Activated CD4-positive, alpha-beta memory T cell treated with anti-CD3 and anti-CD28 coated beads for 36 hours (primary cell): ENCODE results near the gene ZIC2. TPM values are rescaled to one million over a fixed set of nuclear protein-coding genes. Genes with fewer than 3 reads are reported as not detected.

Experiments
- CTCF ChIA-PET: fragments of 350-600 bp; sonication (Branson Sonifier 250); formaldehyde crosslinking; loops from one replicate; lab custom pipeline; 2021; ENCODE audit warnings: antibody characterized with exemption, inconsistent platforms; lab: Charles Lee
- POLR2A ChIA-PET: fragments of 350-600 bp; sonication (Branson Sonifier 250); formaldehyde crosslinking; loops from one replicate; lab custom pipeline; 2021; ENCODE audit warnings: antibody characterized with exemption; lab: Charles Lee
- DNase-seq: peaks from one replicate; pipeline ENCODE4 v3.0.0-alpha.2; 2020
- H3K27ac Mint-ChIP-seq: one replicate; pipeline ENCODE4 v1.8.0; 2021; ENCODE audit warnings: mixed read lengths
- H3K27me3 Mint-ChIP-seq: one replicate; pipeline ENCODE4 v1.8.0; 2021; ENCODE audit warnings: mixed read lengths
- H3K36me3 Mint-ChIP-seq: one replicate; pipeline ENCODE4 v1.8.0; 2021; ENCODE audit warnings: mixed read lengths
- H3K4me1 Mint-ChIP-seq: one replicate; pipeline ENCODE4 v1.8.0; 2021; ENCODE audit warnings: low read depth, mixed read lengths
- H3K4me3 Mint-ChIP-seq: one replicate; pipeline ENCODE4 v1.8.0; 2021; ENCODE audit warnings: mild to moderate bottlenecking, mixed read lengths
- H3K9me3 Mint-ChIP-seq: one replicate; pipeline ENCODE4 v1.8.0; 2021; ENCODE audit warnings: mixed read lengths
- intact Hi-C: fragments of 100-400 bp; cut with micrococcal nuclease; formaldehyde crosslinking; loops from one replicate; pipeline ENCODE4 v1.15.1; 2023
- total RNA-seq, 2 experiments: library from RNA; stranded (reverse); gene quantifications; one replicate each; pipeline ENCODE4 v1.2.3, GENCODE V29; 2021

ZIC2 gene
- total RNA-seq, 2 experiments from 2014 or later = not detected

- intact Hi-C loops = no loop called here
- H3K36me3 Mint-ChIP-seq = peaks cover 3% of the 10 kb centered on the region
- ChIA-PET POLR2A (no interaction called here), CTCF (interaction anchor here (1.2 kb wide), 1 partner anchor 527 kb away, joined by 4 read pairs; no protein-coding TSS in a partner anchor)
- H3K4me1 Mint-ChIP-seq = peaks cover 18% of the 10 kb centered on the region
- no peak for DNase-seq
- no peak overlapping the region for H3K27ac Mint-ChIP-seq
- no peaks in the 10 kb centered on the region for H3K9me3 Mint-ChIP-seq
- H3K4me3 Mint-ChIP-seq = no peak overlapping the region
- peaks cover 85% of the 10 kb centered on the region for H3K27me3 Mint-ChIP-seq
These were observed 10.5 kb downstream of the ZIC2 start for GRCh38 chr13:99991828-99992775.

- Mint-ChIP-seq H3K27me3 (peaks cover 79% of the 10 kb centered on the region), H3K36me3 (peaks cover 3% of the 10 kb centered on the region), H3K27ac (no peak overlapping the region), H3K4me1 (peaks cover 18% of the 10 kb centered on the region), H3K4me3 (no peak overlapping the region), H3K9me3 (no peaks in the 10 kb centered on the region)
- intact Hi-C loops = no loop called here
- CTCF ChIA-PET = interaction anchor here (0.7 to 1.2 kb wide), 2 partner anchors 527 to 549 kb away, joined by 4 to 6 read pairs; no protein-coding TSS in a partner anchor
- POLR2A ChIA-PET = no interaction called here
- no peak for DNase-seq
These were observed 11.4 kb downstream of the ZIC2 start for GRCh38 chr13:99992949-99993351.

DNA sequence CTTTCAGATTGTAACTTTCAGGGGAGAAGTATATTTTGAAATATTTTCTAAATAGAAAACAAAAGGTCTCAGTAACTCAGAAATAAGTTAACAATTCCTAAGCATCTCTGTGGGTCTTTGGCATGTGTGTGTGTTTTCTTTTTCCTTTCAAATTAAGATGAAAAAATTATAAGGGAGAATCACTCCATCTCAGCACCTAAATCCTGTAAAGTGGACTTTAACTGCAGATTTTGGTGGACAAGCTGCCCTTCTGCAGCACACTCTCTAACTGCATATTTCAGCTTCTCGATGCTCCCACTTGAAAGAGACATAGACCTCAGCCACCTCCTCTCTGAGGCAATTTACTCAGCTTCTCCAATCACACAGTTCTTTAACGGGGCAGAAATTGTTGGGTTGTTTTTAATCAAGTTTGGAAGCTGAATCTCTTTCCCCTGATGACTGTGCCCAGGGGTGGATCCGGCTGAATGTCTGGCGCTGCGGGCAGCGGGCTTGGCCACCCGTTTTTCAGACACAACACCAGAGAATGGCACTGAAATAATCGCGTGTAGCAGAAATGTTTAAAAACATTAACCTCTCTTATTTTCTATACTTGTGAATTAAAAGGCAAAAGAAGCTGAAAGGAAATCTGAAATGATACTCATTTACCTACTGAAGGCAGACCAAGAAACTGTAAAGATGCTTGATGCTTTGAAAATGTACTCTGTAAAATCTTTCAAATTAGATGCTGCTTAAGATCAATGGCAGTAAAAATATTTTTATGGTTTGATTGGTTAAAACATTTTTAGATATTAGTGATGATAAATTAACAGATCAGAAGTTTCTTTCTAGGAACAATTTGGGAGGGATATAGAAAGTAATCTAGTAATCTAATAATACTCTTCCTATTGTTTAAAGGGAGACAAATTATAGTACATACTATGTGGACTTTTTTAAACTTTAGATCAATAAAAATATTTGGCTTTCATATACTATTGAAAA lies 12.4 kb downstream of the ZIC2 start:
- peaks cover 5% of the 10 kb centered on the region for H3K36me3 Mint-ChIP-seq
- CTCF ChIA-PET = no interaction called here
- H3K27ac Mint-ChIP-seq = no peak overlapping the region
- POLR2A ChIA-PET = no interaction called here
- DNase-seq = no peak
- intact Hi-C loops = loop anchor here (2.0 kb wide), 1 partner anchor 15 kb away; no protein-coding TSS in a partner anchor
- peaks cover 17% of the 10 kb centered on the region for H3K4me1 Mint-ChIP-seq
- H3K4me3 Mint-ChIP-seq = no peak overlapping the region
- peaks cover 81% of the 10 kb centered on the region for H3K27me3 Mint-ChIP-seq
- no peaks in the 10 kb centered on the region for H3K9me3 Mint-ChIP-seq

DNA sequence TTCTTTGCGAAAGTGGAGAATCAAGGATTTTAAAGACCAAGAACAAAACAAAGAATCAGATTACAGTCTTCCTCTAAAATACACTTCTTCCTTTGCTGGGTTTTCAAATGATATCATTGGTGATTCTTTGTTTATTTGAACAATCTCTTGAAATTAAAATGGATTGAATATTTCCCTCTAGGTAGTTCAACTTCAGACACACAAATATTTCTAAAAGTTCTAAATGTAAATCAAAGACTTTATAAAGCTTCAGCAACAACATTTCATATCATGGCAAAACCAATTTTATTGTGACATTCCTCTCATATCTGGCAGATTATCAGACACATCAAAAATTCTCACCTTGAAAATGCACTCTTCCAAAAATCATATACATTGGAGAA lies 13.0 kb downstream of the ZIC2 start:
- no peak for DNase-seq
- H3K9me3 Mint-ChIP-seq = no peaks in the 10 kb centered on the region
- POLR2A ChIA-PET = no interaction called here

DNA sequence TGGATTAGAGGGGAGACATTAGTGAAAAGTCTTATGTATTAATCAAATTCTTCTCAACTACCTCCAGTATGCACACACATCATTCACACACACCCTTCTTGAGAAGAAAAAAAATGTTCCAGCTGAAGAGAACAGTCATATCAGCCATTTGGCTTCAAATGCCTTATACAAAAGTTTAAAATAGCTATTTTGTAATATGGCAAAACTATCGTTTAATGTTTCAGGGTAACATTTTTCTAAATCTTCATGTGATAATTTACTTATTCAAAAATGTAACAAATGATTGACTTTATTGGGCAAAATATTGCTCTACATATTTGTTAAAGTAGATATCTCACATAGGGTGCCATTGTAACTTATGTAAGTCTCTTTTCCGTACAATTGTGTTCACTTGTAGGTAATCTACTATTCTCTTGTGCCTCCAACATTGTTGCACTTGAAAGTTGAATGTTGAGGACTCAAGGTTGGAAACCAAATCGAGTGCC lies 13.6 kb downstream of the ZIC2 start:
- peaks cover 5% of the 10 kb centered on the region for H3K36me3 Mint-ChIP-seq
- no peak for DNase-seq
- ChIA-PET POLR2A (no interaction called here), CTCF (no interaction called here)
- H3K27ac Mint-ChIP-seq = no peak overlapping the region
- peaks cover 78% of the 10 kb centered on the region for H3K27me3 Mint-ChIP-seq
- no peak overlapping the region for H3K4me3 Mint-ChIP-seq
- H3K4me1 Mint-ChIP-seq = peaks cover 6% of the 10 kb centered on the region
- no peaks in the 10 kb centered on the region for H3K9me3 Mint-ChIP-seq
- intact Hi-C loops = loop anchor here (2.0 to 5.0 kb wide), 2 partner anchors 16 to 242 kb away; no protein-coding TSS in a partner anchor

More for the DNA sequence above, 13.0 kb downstream of the ZIC2 start:
- Mint-ChIP-seq H3K27ac (no peak overlapping the region), H3K36me3 (peaks cover 5% of the 10 kb centered on the region), H3K27me3 (peaks cover 81% of the 10 kb centered on the region), H3K4me3 (no peak overlapping the region), H3K4me1 (peaks cover 11% of the 10 kb centered on the region)
- CTCF ChIA-PET = no interaction called here
- intact Hi-C loops = loop anchor here (2.0 to 5.0 kb wide), 2 partner anchors 16 to 243 kb away; no protein-coding TSS in a partner anchor

DNA sequence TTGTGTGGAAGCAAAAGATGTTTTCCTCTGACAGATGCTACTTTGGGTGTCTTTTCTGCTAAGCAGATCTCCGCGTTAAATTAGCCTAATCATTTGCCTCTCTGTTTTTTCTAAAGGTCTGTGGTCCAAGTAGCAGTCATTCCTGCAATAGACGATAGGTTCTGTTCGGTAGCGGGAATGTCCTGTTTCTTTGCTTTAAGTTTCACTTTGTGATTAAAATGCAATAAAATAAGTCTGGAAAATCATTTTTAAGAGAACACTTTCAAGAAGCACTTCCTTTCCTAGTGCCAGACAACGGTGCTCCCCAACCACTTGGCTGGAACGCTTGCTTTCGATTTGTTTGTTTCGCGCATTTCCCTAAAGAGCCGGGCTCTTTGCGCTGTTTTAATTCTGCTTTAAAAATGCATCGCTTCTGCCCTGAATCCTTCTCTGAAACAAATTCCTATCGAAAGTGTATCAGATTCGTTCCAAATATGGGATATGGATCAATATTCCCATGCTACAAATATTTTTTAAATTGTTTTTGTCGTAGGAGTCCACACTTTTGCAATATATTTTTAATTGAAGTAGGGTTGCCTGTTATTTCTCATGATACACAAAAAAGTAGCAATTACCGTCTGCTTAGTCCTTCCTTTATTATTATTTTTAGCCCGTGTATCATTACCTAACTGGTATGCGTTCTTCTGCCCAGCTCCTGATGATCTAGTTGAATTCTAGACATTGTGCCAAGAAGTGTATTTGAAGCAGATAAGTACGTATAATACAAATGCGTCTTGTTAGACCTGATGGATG lies 14.2 kb downstream of the ZIC2 start:
- intact Hi-C loops = loop anchor here (2.0 to 5.0 kb wide), 2 partner anchors 17 to 242 kb away; no protein-coding TSS in a partner anchor
- no peak overlapping the region for H3K4me3 Mint-ChIP-seq
- DNase-seq = no peak
- POLR2A ChIA-PET = no interaction called here
- H3K9me3 Mint-ChIP-seq = no peaks in the 10 kb centered on the region
- peaks cover 73% of the 10 kb centered on the region for H3K27me3 Mint-ChIP-seq
- peaks cover 5% of the 10 kb centered on the region for H3K36me3 Mint-ChIP-seq
- peaks cover under 1% of the 10 kb centered on the region for H3K4me1 Mint-ChIP-seq
- H3K27ac Mint-ChIP-seq = peak overlapping the region; percentile 36
- CTCF ChIA-PET = interaction anchor here (1.3 kb wide), 2 partner anchors 339 to 519 kb away, joined by 3 to 5 read pairs; no protein-coding TSS in a partner anchor

DNA sequence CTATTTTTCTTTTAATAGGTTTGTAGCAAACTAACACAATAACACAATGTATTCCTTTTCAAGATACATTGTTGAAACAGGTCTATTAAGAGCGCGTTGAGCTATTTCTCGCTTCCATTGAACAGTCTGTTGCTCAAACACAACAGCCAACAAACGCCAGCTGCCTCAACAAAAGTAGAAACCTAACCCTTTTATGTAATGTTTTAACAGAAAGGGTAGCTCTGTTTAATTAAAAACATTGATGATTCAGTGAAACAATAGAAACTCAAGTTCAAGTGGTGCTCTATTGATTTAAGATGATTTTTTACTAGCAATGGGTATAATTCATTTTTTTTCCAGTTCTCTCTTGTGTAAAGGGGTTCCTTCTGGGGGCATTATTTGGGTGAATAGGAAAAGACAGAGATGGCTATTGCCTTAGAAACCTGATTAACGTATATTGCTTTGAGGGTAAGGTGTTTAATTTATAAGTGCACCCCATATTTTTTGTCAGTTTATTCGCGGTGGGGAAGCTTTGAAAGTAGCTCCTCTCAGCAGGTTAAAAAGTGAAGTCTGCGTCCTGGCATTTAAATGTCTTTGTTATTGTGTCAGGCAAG lies 14.9 kb downstream of the ZIC2 start:
- ChIA-PET CTCF (interaction anchor here (1.3 kb wide), 2 partner anchors 340 to 519 kb away, joined by 3 to 5 read pairs; no protein-coding TSS in a partner anchor), POLR2A (no interaction called here)
- no peaks in the 10 kb centered on the region for H3K9me3 Mint-ChIP-seq
- intact Hi-C loops = loop anchor here (5.0 kb wide), 1 partner anchor 241 kb away; no protein-coding TSS in a partner anchor
- no peak overlapping the region for H3K4me3 Mint-ChIP-seq
- H3K27me3 Mint-ChIP-seq = peaks cover 70% of the 10 kb centered on the region
- peaks cover 4% of the 10 kb centered on the region for H3K4me1 Mint-ChIP-seq
- DNase-seq = no peak
- peaks cover 5% of the 10 kb centered on the region for H3K36me3 Mint-ChIP-seq
- H3K27ac Mint-ChIP-seq = peak overlapping the region; percentile 36

DNA sequence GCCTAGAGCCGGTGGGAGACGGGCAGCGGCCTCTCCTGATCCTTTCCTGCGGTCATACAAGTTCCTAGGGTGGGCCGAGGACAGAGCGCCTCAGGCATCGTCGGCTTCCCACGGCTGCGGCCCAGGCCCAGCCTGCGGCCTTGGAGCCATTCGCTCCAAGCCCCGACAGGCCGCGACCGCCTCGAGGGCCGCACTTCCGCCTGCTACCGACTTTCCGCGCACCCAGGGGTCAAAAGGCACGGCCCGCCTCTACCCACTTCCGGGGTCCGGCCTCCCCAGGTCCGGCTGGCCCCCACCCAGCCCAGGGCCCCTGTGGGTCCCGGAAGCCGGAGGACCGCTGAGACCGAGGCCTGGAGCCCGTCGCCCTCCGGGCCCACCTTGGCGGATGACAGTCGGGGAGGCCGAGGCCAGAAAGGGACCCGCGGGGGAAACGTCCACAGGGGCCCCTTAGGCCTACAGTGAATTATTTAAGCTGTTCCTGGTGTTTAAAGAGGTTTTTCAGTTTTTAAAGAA lies 16.2 kb downstream of the ZIC2 start:
- Mint-ChIP-seq H3K9me3 (no peaks in the 10 kb centered on the region), H3K4me3 (no peak overlapping the region), H3K4me1 (peaks cover 10% of the 10 kb centered on the region), H3K27ac (no peak overlapping the region), H3K27me3 (peaks cover 69% of the 10 kb centered on the region), H3K36me3 (peaks cover 5% of the 10 kb centered on the region)
- ChIA-PET POLR2A (no interaction called here), CTCF (no interaction called here)
- intact Hi-C loops = loop anchor here (5.0 kb wide), 1 partner anchor 240 kb away; no protein-coding TSS in a partner anchor
- no peak for DNase-seq

- ChIA-PET CTCF (no interaction called here), POLR2A (no interaction called here)
- no peak for DNase-seq
- Mint-ChIP-seq H3K4me3 (no peak overlapping the region), H3K4me1 (peaks cover 10% of the 10 kb centered on the region), H3K36me3 (peaks cover 5% of the 10 kb centered on the region), H3K27ac (peak overlapping the region; percentile 38), H3K27me3 (peaks cover 68% of the 10 kb centered on the region), H3K9me3 (no peaks in the 10 kb centered on the region)
- intact Hi-C loops = loop anchor here (5.0 kb wide), 1 partner anchor 239 kb away; no protein-coding TSS in a partner anchor
These were observed 16.7 kb downstream of the ZIC2 start for GRCh38 chr13:99998261-99998660.

DNA sequence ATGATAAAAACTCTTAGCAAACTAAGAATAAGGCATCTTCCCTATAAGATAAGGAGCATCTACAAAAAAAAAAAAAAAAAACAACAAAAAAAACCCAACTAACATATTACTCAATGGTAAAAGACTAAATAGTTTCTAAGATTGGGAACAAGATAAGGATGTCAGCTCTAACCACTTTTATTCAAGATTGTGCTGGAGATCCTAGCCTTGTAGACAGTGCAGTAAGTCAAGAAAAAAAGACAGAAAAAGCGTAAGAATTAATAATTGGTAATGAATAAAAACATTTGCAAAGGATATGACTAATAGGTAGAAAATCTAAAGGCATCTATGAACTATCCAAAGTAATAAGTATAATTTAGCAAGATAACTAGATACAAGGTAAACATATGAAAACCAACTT lies 33.0 kb downstream of the ZIC2 start:
- DNase-seq = no peak
- H3K36me3 Mint-ChIP-seq = no peaks in the 10 kb centered on the region
- no peak overlapping the region for H3K27ac Mint-ChIP-seq
- peaks cover 6% of the 10 kb centered on the region for H3K27me3 Mint-ChIP-seq
- no peaks in the 10 kb centered on the region for H3K4me1 Mint-ChIP-seq
- POLR2A ChIA-PET = no interaction called here
- CTCF ChIA-PET = interaction anchor here (1.0 kb wide), 1 partner anchor 13 kb away, joined by 3 read pairs; no protein-coding TSS in a partner anchor
- H3K9me3 Mint-ChIP-seq = no peaks in the 10 kb centered on the region
- intact Hi-C loops = no loop called here
- no peak overlapping the region for H3K4me3 Mint-ChIP-seq
